H9 (cell line): ENCODE data around the gene PTH2R. TPM values are rescaled to one million over a fixed set of nuclear protein-coding genes. Genes with fewer than 3 reads are reported as not detected.

Experiments
- DNase-seq: peaks from one replicate; pipeline ENCODE4 v3.0.0-alpha.2; 2017
- H2AFZ ChIP-seq: one replicate; pipeline ENCODE4 v1.6.1; 2013; ENCODE audit warnings: mild to moderate bottlenecking, low read length, control low read depth, moderate library complexity
- H2AK5ac ChIP-seq: 2 replicates; pipeline ENCODE4 v1.6.1; 2013; ENCODE audit warnings: low read length, control low read depth, mixed read lengths; ENCODE audit not compliant: insufficient read length
- H2BK120ac ChIP-seq: one replicate; pipeline ENCODE4 v1.6.1; 2013; ENCODE audit warnings: low read depth, mild to moderate bottlenecking, low read length, control low read depth, inconsistent platforms; ENCODE audit not compliant: poor library complexity, severe bottlenecking
- H2BK12ac ChIP-seq: 2 replicates; pipeline ENCODE4 v1.6.1; 2013; ENCODE audit warnings: low read length, control low read depth, mixed read lengths, low read depth; ENCODE audit not compliant: insufficient read length
- H2BK15ac ChIP-seq: 2 replicates; pipeline ENCODE4 v1.6.1; 2013; ENCODE audit warnings: low read depth, low read length, control low read depth
- H2BK20ac ChIP-seq: one replicate; pipeline ENCODE4 v1.6.1; 2013; ENCODE audit warnings: low read depth, mild to moderate bottlenecking, low read length, control low read depth, inconsistent platforms; ENCODE audit not compliant: poor library complexity, severe bottlenecking
- H2BK5ac ChIP-seq: 2 replicates; pipeline ENCODE4 v1.6.1; 2013; ENCODE audit warnings: low read length, control low read depth, mixed read lengths; ENCODE audit not compliant: insufficient read length
- H3K14ac ChIP-seq: 2 replicates; pipeline ENCODE4 v1.6.1; 2013; ENCODE audit warnings: low read length, control low read depth; ENCODE audit not compliant: insufficient read depth
- H3K18ac ChIP-seq: 2 replicates; pipeline ENCODE4 v1.6.1; 2013; ENCODE audit warnings: low read depth, mild to moderate bottlenecking, mixed read lengths, low read length, control low read depth; ENCODE audit not compliant: insufficient read length
- H3K23ac ChIP-seq: 2 replicates; pipeline ENCODE4 v1.6.1; 2013; ENCODE audit warnings: low read length, control low read depth, mixed read lengths, low read depth; ENCODE audit not compliant: insufficient read length
- H3K23me2 ChIP-seq: 2 replicates; pipeline ENCODE4 v1.6.1; 2013; ENCODE audit warnings: low read depth, mild to moderate bottlenecking, mixed read lengths, low read length, control low read depth; ENCODE audit not compliant: insufficient read length, poor library complexity, severe bottlenecking
- H3K27ac ChIP-seq: 2 replicates; pipeline ENCODE4 v1.5.1; 2013; ENCODE audit warnings: low read length, control low read depth, mixed read lengths, low read depth; ENCODE audit not compliant: insufficient read length
- H3K27me3 ChIP-seq: 2 replicates; pipeline ENCODE4 v1.6.1; 2013; ENCODE audit warnings: low read length, control low read depth, inconsistent platforms; ENCODE audit not compliant: insufficient read depth
- H3K4ac ChIP-seq: 2 replicates; pipeline ENCODE4 v1.6.1; 2013; ENCODE audit warnings: low read depth, mild to moderate bottlenecking, control low read depth, inconsistent platforms, low read length, moderate library complexity
- H3K4me1 ChIP-seq: 2 replicates; pipeline ENCODE4 v1.6.1; 2013; ENCODE audit warnings: low read length, control low read depth, inconsistent platforms; ENCODE audit not compliant: insufficient read depth
- H3K4me2 ChIP-seq: 2 replicates; pipeline ENCODE4 v1.6.1; 2013; ENCODE audit warnings: low read length, control low read depth, mixed read lengths; ENCODE audit not compliant: insufficient read length, insufficient read depth
- H3K56ac ChIP-seq: 2 replicates; pipeline ENCODE4 v1.6.1; 2013; ENCODE audit warnings: low read depth, mild to moderate bottlenecking, mixed read lengths, low read length, control low read depth; ENCODE audit not compliant: insufficient read length
- H3K79me1 ChIP-seq: 2 replicates; pipeline ENCODE4 v1.6.1; 2013; ENCODE audit warnings: low read depth, mild to moderate bottlenecking, moderate library complexity, low read length, control low read depth, inconsistent platforms; ENCODE audit not compliant: insufficient read depth, poor library complexity, severe bottlenecking
- H3K79me2 ChIP-seq: 2 replicates; pipeline ENCODE4 v1.6.1; 2013; ENCODE audit warnings: low read length, control low read depth, inconsistent platforms; ENCODE audit not compliant: insufficient read depth
- H3K9ac ChIP-seq: 2 replicates; pipeline ENCODE4 v1.6.1; 2013; ENCODE audit warnings: low read length, control low read depth, mixed read lengths; ENCODE audit not compliant: insufficient read length; ENCODE audit errors: extremely low read depth
- H3K9me3 ChIP-seq: one replicate; pipeline ENCODE4 v1.6.1; 2013; ENCODE audit warnings: low read depth, low read length, inconsistent platforms; ENCODE audit not compliant: control insufficient read depth
- H3T11ph ChIP-seq: one replicate; pipeline ENCODE4 v1.6.1; 2013; ENCODE audit warnings: mild to moderate bottlenecking, low read length, control low read depth, inconsistent platforms
- H4K20me1 ChIP-seq: one replicate; pipeline ENCODE4 v1.6.1; 2013; ENCODE audit not compliant: control insufficient read depth, insufficient read length, insufficient read depth
- H4K5ac ChIP-seq: 2 replicates; pipeline ENCODE4 v1.6.1; 2013; ENCODE audit warnings: low read depth, mild to moderate bottlenecking, mixed read lengths, low read length, control low read depth; ENCODE audit not compliant: insufficient read length
- H4K8ac ChIP-seq: replicated peaks from 2 replicates; pipeline ENCODE4 v1.6.1; 2013; ENCODE audit warnings: low read length, control low read depth, mixed read lengths, low read depth; ENCODE audit not compliant: insufficient read length
- H4K91ac ChIP-seq: 2 replicates; pipeline ENCODE4 v1.6.1; 2013; ENCODE audit warnings: low read depth, mild to moderate bottlenecking, moderate library complexity, mixed read lengths, low read length, control low read depth; ENCODE audit not compliant: insufficient read length
- H3K27ac Mint-ChIP-seq, 3 experiments: 2 replicates in 2 of 3; 3 replicates in 1 of 3; pipeline ENCODE4 v1.8.0; 2020 to 2021; ENCODE audit warnings: mixed read lengths in 3 of 3, mild to moderate bottlenecking in 1 of 3, moderate library complexity in 1 of 3
- H3K27me3 Mint-ChIP-seq: 2 replicates; pipeline ENCODE4 v1.8.0; 2021; ENCODE audit warnings: low read depth, mild to moderate bottlenecking, moderate library complexity, mixed read lengths
- H3K36me3 Mint-ChIP-seq, 3 experiments: 2 replicates in 2 of 3; 3 replicates in 1 of 3; pipeline ENCODE4 v1.8.0; 2020 to 2021; ENCODE audit warnings: low read depth in 3 of 3, mixed read lengths in 3 of 3; ENCODE audit not compliant: insufficient read depth in 1 of 3
- H3K4me1 Mint-ChIP-seq, 2 experiments: 2 replicates each; pipeline ENCODE4 v1.8.0; 2020; ENCODE audit warnings: mixed read lengths in 2 of 2
- H3K4me3 Mint-ChIP-seq, 2 experiments: 2 replicates in 1 of 2; 3 replicates in 1 of 2; pipeline ENCODE4 v1.8.0; 2020 to 2021; ENCODE audit warnings: mild to moderate bottlenecking in 2 of 2, mixed read lengths in 2 of 2, moderate library complexity in 1 of 2
- H3K9me3 Mint-ChIP-seq, 2 experiments: 2 replicates in 1 of 2; 3 replicates in 1 of 2; pipeline ENCODE4 v1.8.0; 2020; ENCODE audit warnings: mild to moderate bottlenecking in 2 of 2, mixed read lengths in 2 of 2, moderate library complexity in 1 of 2
- WGBS: extraction: QIAGEN DNeasy Blood & Tissue Kit; methylation state at CpG from one replicate; pipeline ENCODE4 v1.1.7; 2013; ENCODE audit warnings: missing lambda C conversion rate, low lambda C conversion rate, mixed read lengths; ENCODE audit not compliant: insufficient read length; ENCODE audit errors: extremely low coverage; 5-methylcytosine and 5-hydroxymethylcytosine counted together
- total RNA-seq: library from RNA; stranded (reverse); gene quantifications from 2 replicates; pipeline ENCODE4 v1.2.1, GENCODE V29; 2021
- TF ChIP-seq, protein P1 (sequence below): fragments of 200-600 bp; sonication (generic); conservative IDR thresholded peaks from 3 replicates; pipeline ENCODE4 v1.8.0; 2021; ENCODE audit warnings: antibody characterized with exemption, mild to moderate bottlenecking

The PTH2R gene
- total RNA-seq, 1 experiment from 2014 or later: 0.20 TPM

DNA sequence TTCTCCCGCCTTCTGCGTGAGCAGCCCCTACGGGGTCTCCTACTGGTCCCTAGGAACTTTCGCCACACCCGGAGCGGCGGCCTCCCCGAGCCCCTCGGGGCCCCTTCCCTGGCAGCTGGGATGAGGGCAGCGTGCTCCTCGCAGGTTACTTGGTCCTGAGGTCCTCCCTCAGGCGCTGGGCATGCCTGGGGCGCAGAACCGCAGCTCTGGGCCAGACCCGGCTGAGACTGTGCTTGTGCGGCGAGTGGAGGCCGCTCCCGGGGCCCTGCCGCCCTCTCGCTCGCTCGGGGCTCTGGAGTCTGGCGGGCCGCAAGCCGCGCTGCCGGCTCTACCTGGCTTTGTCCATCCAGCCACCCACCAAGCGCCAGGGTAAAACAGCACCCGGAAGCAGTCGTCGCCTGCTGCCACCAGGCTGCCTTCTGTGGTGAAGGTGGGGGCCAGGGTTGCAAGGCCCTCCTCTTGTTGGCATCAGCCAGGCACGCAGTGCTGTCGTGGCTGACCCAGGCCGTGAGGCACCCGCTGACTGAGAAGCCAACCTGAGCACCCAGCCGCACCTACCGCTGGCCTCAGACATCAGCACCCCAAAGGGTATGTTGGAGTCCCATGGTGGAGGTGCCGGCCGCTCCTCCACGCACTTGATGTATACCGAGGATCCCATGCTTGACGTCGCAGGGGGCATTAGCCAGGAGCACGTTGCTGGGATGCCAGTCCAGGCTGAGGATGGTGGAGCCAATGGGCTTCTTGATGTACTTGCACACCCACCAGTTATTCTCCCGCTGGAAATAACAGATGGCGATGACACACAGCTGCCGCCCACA, 46.1 kb upstream of the PTH2R start:
- no peak overlapping the region for H3K18ac ChIP-seq
- H3K4me1 ChIP-seq: no peaks in the 10 kb centered on the region
- no peak overlapping the region for H3K56ac ChIP-seq
- no peak overlapping the region for H3K9ac ChIP-seq
- Mint-ChIP-seq H3K36me3 (peaks cover 11 to 37% (median 24%) of the 10 kb centered on the region in 3 experiments), H3K27ac (no peak overlapping the region), H3K27me3 (no peaks in the 10 kb centered on the region; the same call in 1 of the 2 replicates), H3K4me1 (peaks cover 9 to 10% of the 10 kb centered on the region in 2 experiments), H3K9me3 (peaks cover 10 to 18% of the 10 kb centered on the region in 2 experiments), H3K4me3 (no peak overlapping the region)
- no peak overlapping the region for H3K23ac ChIP-seq
- H2BK120ac ChIP-seq: no peak overlapping the region
- no peak overlapping the region for H3K27ac ChIP-seq
- no peak overlapping the region for H3T11ph ChIP-seq
- no peak overlapping the region for H3K14ac ChIP-seq
- H2BK5ac ChIP-seq: no peak overlapping the region
- no peak overlapping the region for H2BK12ac ChIP-seq
- H4K8ac ChIP-seq: no peak overlapping the region
- H3K4ac ChIP-seq: no peak overlapping the region
- H2AK5ac ChIP-seq: no peak overlapping the region
- no peak overlapping the region for H4K91ac ChIP-seq
- no peaks in the 10 kb centered on the region for H3K79me1 ChIP-seq
- WGBS: no CpG with 5 or more reads among the region's 48 CpGs
- H3K27me3 ChIP-seq: no peaks in the 10 kb centered on the region
- no peak overlapping the region for H4K5ac ChIP-seq
- H2BK15ac ChIP-seq: no peak overlapping the region
- DNase-seq: peak; percentile 39
- H3K4me2 ChIP-seq: no peak overlapping the region
- no peak overlapping the region for H2BK20ac ChIP-seq
- H3K23me2 ChIP-seq: no peaks in the 10 kb centered on the region
- no peaks in the 10 kb centered on the region for H3K79me2 ChIP-seq
- H3K9me3 ChIP-seq: no peaks in the 10 kb centered on the region
- H4K20me1 ChIP-seq: no peaks in the 10 kb centered on the region
- TF ChIP-seq, protein P1, sequence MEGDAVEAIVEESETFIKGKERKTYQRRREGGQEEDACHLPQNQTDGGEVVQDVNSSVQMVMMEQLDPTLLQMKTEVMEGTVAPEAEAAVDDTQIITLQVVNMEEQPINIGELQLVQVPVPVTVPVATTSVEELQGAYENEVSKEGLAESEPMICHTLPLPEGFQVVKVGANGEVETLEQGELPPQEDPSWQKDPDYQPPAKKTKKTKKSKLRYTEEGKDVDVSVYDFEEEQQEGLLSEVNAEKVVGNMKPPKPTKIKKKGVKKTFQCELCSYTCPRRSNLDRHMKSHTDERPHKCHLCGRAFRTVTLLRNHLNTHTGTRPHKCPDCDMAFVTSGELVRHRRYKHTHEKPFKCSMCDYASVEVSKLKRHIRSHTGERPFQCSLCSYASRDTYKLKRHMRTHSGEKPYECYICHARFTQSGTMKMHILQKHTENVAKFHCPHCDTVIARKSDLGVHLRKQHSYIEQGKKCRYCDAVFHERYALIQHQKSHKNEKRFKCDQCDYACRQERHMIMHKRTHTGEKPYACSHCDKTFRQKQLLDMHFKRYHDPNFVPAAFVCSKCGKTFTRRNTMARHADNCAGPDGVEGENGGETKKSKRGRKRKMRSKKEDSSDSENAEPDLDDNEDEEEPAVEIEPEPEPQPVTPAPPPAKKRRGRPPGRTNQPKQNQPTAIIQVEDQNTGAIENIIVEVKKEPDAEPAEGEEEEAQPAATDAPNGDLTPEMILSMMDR: no peak
- H2AFZ ChIP-seq: no peak overlapping the region
